Activated naive CD4-positive, alpha-beta T cell treated with anti-CD3 and anti-CD28 coated beads, Interleukin-2, amount 50 U/mL, for 72 hours (primary cell): ENCODE data around the gene COL25A1. TPM values are rescaled to one million over a fixed set of nuclear protein-coding genes. Genes with fewer than 3 reads are reported as not detected.
A peak's percentile ranks its signal among the peaks of the same experiment; 100 is the strongest.

Source experiments
- ATAC-seq, 2 donors: fragments of 150-1000 bp; cut with Tn5 transposase; 2 replicates each; pipeline ENCODE4 v1.10.0; 2021; ENCODE audit warnings: mild to moderate bottlenecking in 2 of 2, moderate library complexity in 2 of 2
- DNase-seq, 2 donors: peaks; one replicate each; pipeline ENCODE4 v3.0.0; 2021 to 2022; ENCODE audit warnings: low spot score in 2 of 2
- H3K27ac Mint-ChIP-seq, 2 donors: one replicate each; pipeline ENCODE4 v1.8.0; 2022; ENCODE audit warnings: mild to moderate bottlenecking in 2 of 2, mixed read lengths in 2 of 2
- H3K36me3 Mint-ChIP-seq, 2 donors: one replicate each; pipeline ENCODE4 v1.8.0; 2022; ENCODE audit warnings: mixed read lengths in 2 of 2
- H3K9me3 Mint-ChIP-seq, 2 donors: one replicate each; pipeline ENCODE4 v1.8.0; 2022; ENCODE audit warnings: mixed read lengths in 2 of 2
- total RNA-seq, 2 donors: library from RNA; stranded (reverse); gene quantifications; one replicate each; pipeline ENCODE4 v1.2.3, GENCODE V29; 2022

The COL25A1 gene
- total RNA-seq, 2 donors from 2014 or later, result not detected

DNA sequence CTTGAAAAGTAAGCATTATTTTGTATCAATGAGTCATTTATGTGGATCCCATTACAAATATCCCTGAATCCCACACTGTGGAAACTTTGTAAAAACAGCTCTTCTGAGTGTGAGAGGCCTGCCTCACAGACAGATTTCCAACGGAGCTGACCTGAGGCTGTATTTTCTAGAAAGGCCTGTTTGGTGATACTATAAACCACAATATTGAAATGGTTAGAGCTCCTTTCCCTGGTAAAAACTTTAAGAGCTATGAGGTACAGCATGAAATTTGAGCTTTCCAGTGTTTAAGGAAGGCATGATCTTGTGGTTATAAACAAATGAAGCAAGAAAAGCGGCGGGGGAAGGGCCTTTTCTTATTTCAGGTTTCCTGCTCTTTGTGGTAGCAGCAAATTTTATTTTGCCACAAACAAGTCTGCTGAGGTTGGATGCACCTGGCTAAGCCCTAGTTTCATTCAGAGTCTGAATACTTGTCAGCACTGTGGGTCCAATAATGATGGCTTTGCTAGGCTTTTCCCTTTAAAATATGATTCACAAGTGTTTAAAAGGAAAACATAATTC lies 452.8 kb downstream of the COL25A1 start:
- peak overlapping the region in 1 of 2 donors; percentile 68 for H3K27ac Mint-ChIP-seq
- DNase-seq, result no peak
- peak; percentile 52 to 87 for ATAC-seq

DNA sequence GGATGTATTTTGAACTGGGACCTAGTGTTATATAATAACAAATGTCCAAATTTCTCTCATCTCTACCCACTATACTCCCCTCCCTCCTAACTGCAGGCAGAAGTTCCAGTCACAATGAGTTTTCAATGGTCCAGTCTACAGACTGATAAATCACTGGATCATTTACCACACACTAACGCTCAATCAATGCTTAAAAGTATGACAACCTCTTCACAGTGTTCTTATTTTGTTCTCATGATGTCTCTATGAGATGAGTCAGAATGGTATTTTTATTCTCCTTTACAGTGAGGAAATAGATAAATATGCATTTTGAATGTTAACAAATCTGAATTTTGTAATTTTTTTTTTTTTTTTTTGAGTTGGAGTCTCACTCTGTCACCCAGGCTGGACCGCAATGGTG lies 455.9 kb downstream of the COL25A1 start:
- Mint-ChIP-seq H3K9me3 (no peaks in the 10 kb centered on the region), H3K36me3 (no peaks in the 10 kb centered on the region), H3K27ac (no peak overlapping the region)
- ATAC-seq (no peak), DNase-seq (no peak)

More for the DNA sequence above, 452.8 kb downstream of the COL25A1 start:
- Mint-ChIP-seq H3K9me3 (no peaks in the 10 kb centered on the region), H3K36me3 (no peaks in the 10 kb centered on the region)

DNA sequence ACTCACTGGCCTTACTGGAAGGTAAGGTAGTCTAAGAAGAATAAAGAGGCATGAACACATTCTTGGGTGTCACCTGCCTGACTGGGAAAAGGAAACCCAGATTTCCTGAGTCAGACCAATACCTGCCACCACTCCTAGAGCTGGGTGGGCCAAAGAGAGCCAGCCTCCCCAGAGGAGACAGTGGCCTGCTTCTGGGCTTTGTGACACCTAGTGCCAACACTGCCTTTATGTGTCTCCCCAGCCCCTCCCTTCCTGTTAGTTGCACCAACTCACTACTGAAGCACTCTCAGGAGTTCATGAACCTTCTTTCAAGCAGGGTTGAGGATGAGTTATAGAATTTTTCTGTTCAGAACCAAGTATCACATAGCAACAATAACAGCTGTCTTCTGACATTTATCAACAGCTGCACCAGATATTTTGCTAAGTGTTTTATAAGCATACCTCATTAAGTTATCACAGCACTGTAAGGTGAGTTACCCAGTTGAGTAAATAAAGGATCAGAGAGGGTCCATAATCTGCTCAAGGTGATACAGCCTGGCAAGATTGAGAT lies 462.0 kb downstream of the COL25A1 start:
- DNase-seq, result no peak

DNA sequence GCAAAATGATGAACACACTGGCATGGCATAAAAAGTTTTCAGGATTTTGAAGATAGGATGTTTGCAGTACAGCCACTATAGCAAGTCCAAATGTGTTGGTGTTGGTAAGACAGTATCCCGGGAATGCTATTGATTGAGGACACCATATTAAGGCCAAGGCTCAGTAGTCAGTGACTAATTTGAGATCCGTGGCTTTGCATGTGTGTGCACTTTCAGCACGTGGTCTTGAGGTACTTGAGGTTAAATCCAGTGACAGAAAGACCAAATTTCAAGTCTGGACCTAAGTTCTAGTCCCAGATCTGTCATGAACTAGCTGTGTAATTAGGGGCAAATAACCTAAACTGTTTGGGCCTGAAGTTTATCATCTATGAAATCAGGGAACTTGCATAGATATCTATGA lies 463.1 kb downstream of the COL25A1 start:
- DNase-seq (no peak), ATAC-seq (no peak)
- no peaks in the 10 kb centered on the region for H3K36me3 Mint-ChIP-seq
- H3K27ac Mint-ChIP-seq, result no peak overlapping the region
- H3K9me3 Mint-ChIP-seq, result no peaks in the 10 kb centered on the region

More for the DNA sequence above, 462.0 kb downstream of the COL25A1 start:
- Mint-ChIP-seq H3K36me3 (no peaks in the 10 kb centered on the region), H3K27ac (no peak overlapping the region), H3K9me3 (no peaks in the 10 kb centered on the region)
- peak; percentile 37 to 93 for ATAC-seq

DNA sequence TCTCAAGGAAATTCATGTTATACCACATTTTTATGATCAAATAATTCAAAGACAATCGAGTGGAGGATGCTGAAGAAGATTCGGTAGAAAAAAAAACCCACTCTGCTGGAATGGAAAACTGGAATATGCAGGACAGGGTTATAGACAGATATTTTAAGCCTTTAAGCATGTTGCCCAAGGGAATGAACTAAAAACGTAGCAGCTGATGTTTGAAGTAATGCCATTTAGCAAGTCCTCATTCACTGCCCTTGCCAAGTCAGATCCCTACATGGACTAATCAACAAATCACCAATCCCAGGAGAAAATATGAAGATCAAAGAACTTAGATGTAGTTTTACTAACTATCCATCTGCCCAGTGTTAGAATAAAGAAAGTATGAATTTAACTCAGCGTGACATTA lies 464.0 kb downstream of the COL25A1 start:
- DNase-seq (no peak), ATAC-seq (no peak)
- Mint-ChIP-seq H3K27ac (no peak overlapping the region), H3K36me3 (no peaks in the 10 kb centered on the region), H3K9me3 (no peaks in the 10 kb centered on the region)

DNA sequence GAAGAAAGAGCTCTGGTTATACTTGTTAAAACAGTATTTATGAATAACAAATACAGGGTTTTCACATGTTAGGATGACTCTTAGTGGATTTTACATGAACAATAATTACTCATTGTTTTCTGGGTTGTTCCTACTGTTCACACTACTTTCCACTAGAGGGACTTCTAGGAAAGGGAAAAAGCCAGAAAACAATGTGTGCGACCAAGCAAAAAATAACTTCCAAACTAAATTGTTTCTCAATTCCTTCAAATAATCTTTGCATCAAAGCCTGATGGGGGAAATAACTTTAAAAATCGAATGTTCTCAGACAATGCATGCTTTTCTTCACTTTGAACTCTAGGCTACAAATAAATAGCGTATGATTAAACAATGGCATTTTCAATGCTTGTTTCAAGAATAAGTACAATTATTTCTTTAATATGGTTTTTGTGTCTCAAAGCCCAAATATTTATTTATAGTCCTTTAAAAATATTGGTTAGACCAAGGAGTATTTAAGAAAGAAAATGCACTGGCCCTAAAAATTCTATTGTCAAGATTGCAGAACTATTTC lies 467.5 kb downstream of the COL25A1 start:
- H3K36me3 Mint-ChIP-seq, result no peaks in the 10 kb centered on the region
- DNase-seq (no peak), ATAC-seq (no peak)
- no peak overlapping the region for H3K27ac Mint-ChIP-seq
- H3K9me3 Mint-ChIP-seq, result no peaks in the 10 kb centered on the region

DNA sequence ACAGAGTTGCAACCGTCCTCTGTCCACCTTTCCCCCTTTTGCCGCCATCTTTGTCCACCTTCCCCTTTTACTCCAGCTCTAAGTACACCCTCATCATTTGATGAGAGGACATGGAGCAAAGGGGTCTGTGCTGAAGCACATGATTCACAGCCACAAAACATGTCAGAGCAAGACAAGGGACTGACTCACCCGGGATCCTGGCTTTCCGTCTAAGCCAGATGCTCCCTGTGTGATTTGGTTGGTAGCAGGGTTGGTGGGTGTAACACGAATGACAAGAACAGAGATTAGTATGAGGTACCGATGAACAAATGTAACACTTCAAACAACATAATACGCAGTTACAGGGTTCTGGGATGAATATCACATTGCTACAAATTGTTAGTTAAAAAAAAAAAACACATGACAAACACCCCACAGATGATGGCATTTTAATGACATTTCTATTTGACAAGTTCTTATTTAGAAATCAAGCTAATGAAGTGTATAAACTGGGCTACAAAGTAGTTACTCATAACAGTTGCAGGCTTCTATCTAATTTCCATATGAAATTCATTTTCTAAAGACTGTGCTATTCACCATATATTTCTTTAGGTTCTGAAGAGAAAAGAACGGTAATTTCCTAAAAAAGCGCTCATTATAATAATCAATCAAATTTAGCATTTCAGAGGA lies 468.2 kb downstream of the COL25A1 start:
- H3K9me3 Mint-ChIP-seq, result no peaks in the 10 kb centered on the region
- ATAC-seq (peak in 1 of 2 donors; percentile 21), DNase-seq (no peak)
- no peaks in the 10 kb centered on the region for H3K36me3 Mint-ChIP-seq
- H3K27ac Mint-ChIP-seq, result no peak overlapping the region

DNA sequence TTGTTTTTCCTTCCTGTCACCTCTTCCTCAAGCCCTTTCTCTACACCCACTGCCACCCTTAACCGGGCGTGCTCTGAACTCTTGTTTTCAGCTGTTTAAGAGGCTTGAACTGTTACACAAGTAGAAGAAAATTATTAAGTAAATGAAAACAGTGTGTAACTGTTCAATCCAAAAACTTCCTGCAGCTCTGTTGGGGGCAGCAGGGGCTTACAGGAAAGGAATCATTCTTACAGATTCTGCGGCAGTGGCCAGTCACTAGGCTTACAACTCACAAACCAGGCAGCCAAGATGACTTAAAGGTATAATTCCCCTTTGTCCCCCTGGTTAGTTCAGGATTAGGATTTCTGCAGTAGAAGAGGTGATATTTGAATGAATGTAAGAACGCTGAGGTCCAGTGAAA lies 469.4 kb downstream of the COL25A1 start:
- ATAC-seq (no peak), DNase-seq (no peak)
- H3K9me3 Mint-ChIP-seq, result no peaks in the 10 kb centered on the region
- H3K36me3 Mint-ChIP-seq, result no peaks in the 10 kb centered on the region
- H3K27ac Mint-ChIP-seq, result no peak overlapping the region

DNA sequence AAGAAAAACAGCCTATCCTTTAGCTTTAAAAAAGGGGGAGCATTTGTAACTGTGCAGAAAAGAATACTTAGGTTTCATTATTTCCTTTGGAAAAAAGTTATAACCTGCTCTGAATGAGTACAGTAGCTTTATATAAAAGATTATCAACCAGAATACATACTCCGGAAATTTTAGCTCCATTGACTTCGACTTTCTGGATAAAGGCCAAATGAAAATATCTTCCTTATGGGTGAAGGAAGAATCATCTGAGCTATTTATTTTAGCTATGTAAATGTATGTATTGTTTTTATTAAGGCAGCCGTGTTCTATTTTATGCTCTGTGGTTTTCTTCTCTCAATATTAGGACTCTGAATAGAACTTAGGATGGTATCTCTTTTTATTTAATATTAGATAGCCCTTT lies 470.6 kb downstream of the COL25A1 start:
- Mint-ChIP-seq H3K27ac (no peak overlapping the region), H3K36me3 (no peaks in the 10 kb centered on the region), H3K9me3 (no peaks in the 10 kb centered on the region)
- no peak for ATAC-seq
- DNase-seq, result no peak

DNA sequence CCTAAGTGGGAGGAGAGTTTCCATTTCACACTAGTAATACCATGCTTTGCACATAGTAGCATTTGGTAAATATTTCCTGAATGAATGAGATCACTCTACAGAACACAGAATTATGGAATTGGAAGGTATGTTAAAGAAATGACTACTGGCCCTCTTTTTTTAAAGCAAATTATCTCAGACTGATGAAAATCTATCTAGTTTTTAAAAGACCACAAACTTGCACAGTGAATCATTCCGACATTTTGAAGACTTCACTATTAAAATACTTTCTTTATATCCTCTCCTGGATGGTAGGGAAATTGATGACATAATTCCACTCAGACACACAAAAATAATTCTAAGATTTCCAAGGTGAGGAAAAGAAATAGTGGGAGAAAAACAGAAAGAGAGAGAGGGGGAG lies 471.2 kb downstream of the COL25A1 start:
- no peak for DNase-seq
- Mint-ChIP-seq H3K9me3 (no peaks in the 10 kb centered on the region), H3K36me3 (no peaks in the 10 kb centered on the region), H3K27ac (no peak overlapping the region)
- ATAC-seq, result no peak

DNA sequence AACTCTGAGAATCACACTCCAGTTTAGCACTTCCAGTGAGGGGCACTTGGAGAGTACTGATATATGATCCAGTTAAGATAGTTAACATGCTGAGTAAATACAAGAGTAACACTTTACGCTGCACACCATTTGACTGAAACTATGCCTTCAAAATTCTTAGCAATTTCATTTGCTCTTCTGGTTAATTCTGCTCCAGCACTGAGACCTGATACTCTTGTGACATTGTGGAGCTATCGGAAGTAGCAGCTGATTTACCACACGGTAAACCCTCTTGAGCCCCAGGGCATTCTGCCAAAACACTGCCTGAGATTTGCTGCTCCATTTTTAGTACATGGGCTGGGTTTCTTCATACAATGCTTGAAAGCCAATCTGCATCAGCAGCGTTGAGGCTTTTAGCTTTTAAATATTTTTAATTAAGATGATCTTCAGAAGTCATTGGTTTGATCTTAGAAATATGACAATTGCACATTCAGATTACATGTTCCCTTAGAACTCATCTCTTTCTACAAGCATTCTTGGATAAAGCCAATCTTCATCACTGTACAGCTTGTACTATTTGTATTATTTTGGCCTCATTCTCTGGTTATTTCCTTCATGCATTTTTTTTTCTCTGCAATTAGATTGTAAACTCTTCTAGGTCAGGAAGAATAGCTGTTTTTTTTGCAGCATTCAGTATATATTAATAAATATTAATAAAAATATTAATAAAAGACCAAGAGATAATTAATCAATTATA lies 471.8 kb downstream of the COL25A1 start:
- Mint-ChIP-seq H3K27ac (no peak overlapping the region), H3K9me3 (no peaks in the 10 kb centered on the region), H3K36me3 (no peaks in the 10 kb centered on the region)
- peak in 1 of 2 donors; percentile 95 for ATAC-seq
- peak in 1 of 2 donors; percentile 58 for DNase-seq

DNA sequence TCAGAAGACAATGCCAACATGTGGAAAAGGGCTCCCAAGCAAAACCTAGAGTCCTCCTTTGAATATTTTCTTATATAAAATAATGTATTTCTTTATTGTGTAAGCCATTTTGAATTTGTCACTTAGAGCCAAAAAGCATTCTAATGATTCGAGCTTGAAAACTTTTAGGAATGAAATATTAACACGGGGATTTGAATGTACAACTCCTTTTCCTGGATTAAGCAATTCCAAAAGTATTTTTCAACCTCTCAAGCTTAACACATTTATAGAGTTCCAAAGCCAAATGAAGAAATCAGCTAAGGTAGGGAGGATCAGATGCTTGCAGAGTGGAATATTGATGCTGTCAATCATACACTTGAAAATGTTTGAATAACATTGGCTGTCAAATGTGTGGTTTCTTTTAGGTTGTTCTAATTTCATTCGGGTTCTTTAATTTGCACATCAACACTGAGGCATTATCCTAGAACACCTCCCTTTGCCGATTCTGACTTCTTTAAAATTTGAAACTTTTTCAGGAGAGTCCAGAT lies 472.4 kb downstream of the COL25A1 start:
- no peak overlapping the region for H3K27ac Mint-ChIP-seq
- H3K36me3 Mint-ChIP-seq, result no peaks in the 10 kb centered on the region
- ATAC-seq (no peak), DNase-seq (no peak)
- H3K9me3 Mint-ChIP-seq, result no peaks in the 10 kb centered on the region

DNA sequence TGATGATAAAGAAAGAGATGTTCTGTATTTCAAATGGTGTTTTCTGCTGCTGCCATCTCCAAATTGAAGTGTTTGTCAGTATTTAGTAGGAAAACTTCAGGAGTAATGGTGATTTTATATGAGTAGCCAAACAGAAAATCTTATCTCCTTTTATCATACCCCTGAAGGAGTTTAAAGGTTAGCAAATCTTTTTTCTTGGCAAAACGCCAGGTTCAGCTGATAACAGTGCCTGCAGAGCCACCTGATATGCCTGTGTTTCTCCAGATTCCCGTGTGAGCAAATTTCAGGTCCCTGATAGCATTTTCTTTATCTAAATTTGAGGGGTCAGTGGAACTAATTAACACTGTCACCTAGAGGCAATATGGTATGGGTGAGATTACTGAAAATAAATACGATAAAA lies 473.8 kb downstream of the COL25A1 start:
- H3K27ac Mint-ChIP-seq, result no peak overlapping the region
- H3K36me3 Mint-ChIP-seq, result no peaks in the 10 kb centered on the region
- DNase-seq, result no peak
- no peaks in the 10 kb centered on the region for H3K9me3 Mint-ChIP-seq
- ATAC-seq, result no peak

DNA sequence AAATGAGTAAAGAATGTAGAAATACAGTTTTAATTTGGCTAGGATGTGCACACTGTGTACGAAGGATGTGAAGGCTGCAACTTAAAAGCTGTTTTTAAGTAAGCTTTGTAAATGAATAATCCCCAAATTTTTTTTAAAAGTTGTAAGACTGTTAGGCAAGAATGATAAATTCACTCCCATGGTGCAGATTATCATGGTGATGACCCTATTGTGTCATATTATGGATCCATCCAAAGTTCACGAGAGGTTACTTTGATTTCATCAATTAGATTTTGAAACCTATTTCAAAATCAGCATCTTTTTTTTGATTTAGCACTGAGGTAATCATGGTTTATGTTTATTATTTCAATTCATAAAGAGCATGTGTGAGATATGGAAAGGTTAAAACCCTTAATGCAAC lies 476.7 kb downstream of the COL25A1 start:
- Mint-ChIP-seq H3K36me3 (no peaks in the 10 kb centered on the region), H3K9me3 (no peaks in the 10 kb centered on the region), H3K27ac (no peak overlapping the region)
- ATAC-seq (no peak), DNase-seq (no peak)

DNA sequence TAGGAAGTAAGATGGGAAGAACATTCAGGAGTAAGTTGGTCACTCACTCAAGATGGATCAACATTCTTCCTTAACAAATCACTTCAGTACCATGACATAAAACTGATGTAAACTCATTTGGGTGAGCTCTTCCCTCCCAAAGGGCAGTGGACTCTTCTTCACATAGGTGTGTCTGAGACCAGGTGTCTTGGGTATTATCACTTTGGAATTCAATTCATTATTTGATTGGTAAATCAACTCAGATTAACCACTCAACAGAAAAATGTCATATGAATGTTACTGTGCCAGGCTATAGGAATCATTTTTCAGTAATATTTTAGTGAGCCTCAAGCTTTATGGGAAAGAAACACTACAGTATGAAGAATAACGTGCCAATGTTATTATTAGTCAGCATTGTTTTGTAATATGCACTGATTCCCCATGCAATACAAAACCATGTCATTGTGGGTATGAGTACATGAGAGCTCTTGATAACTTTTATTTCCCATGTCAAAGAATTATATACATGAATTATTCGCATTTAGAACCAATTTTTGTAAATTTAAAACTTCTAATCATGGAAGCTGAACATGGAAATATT lies 481.0 kb downstream of the COL25A1 start:
- Mint-ChIP-seq H3K36me3 (no peaks in the 10 kb centered on the region), H3K27ac (no peak overlapping the region), H3K9me3 (no peaks in the 10 kb centered on the region)
- no peak for DNase-seq
- no peak for ATAC-seq

DNA sequence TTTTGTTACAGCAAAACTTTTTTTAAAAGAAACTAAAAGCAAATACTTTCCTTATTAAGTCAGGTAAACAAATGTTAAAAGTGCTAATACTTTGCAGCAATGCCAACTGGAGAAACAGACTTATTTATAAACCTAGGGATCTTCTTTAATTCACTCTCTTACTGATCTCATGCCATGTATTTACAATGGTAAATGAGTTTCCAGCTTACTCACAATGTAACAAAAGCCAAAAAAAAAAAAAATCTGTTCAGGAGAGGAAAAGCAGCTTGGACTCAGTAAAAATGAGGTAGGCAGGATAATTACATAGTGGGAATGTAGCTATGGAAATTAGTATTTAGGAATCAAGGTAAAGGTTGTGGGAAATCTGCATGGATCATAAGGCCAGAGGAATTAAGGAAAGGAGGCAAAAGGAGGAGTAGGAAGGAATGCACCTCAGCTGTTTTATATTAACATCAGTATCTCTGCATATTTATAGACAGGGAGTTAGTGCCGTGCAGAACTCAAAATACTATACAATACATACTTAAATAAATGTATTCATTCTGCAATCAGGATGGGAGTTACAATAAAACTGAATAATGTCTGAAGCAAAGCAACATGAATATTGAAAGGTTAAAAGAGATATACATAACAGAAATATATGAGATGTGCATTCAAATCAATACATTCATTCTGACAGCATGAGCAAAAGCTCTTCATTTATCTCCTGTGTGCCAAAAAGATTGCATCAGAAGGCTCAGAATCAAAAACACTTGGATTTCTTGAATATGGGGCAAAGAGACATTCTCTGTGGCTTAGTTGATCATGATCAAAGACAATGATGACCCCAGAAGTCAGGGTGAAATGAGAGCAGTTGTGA lies 481.7 kb downstream of the COL25A1 start:
- no peak for ATAC-seq
- no peaks in the 10 kb centered on the region for H3K36me3 Mint-ChIP-seq
- no peak for DNase-seq
- H3K27ac Mint-ChIP-seq, result no peak overlapping the region
- no peaks in the 10 kb centered on the region for H3K9me3 Mint-ChIP-seq
